Mucosa of rectum (tissue), 2 donors: Measurements from ENCODE around the gene GRID2.

ENCODE experiments used
- H3K27ac ChIP-seq, 2 donors: one replicate each; pipeline ENCODE4 v1.7.0; 2013; ENCODE audit warnings: inconsistent platforms in 2 of 2, low read depth in 2 of 2, low read length in 2 of 2
- H3K27me3 ChIP-seq, 2 donors: one replicate each; pipeline ENCODE4 v1.7.0; 2013; ENCODE audit warnings: low read length in 2 of 2; ENCODE audit not compliant: control insufficient read depth in 2 of 2, insufficient read depth in 2 of 2
- H3K36me3 ChIP-seq, 2 donors: one replicate each; pipeline ENCODE4 v1.7.0; 2013; ENCODE audit warnings: low read length in 2 of 2; ENCODE audit not compliant: control insufficient read depth in 2 of 2, insufficient read depth in 2 of 2
- H3K4me1 ChIP-seq, 2 donors: one replicate each; pipeline ENCODE4 v1.7.0; 2013; ENCODE audit warnings: low read length in 2 of 2, mild to moderate bottlenecking in 1 of 2; ENCODE audit not compliant: control insufficient read depth in 2 of 2, insufficient read depth in 2 of 2
- H3K4me3 ChIP-seq, 2 donors: one replicate each; pipeline ENCODE4 v1.7.0; 2013; ENCODE audit warnings: low read length in 2 of 2
- H3K9ac ChIP-seq, 2 donors: one replicate each; pipeline ENCODE4 v1.7.0; 2013; ENCODE audit warnings: low read length in 2 of 2, low read depth in 1 of 2, mild to moderate bottlenecking in 1 of 2
- H3K9me3 ChIP-seq, 2 donors: one replicate each; pipeline ENCODE4 v1.7.0; 2013; ENCODE audit warnings: low read length in 2 of 2; ENCODE audit not compliant: control insufficient read depth in 2 of 2
- donor health status: healthy.
- donor health status: Normal muscosa, but diverticular disease.

Gene GRID2

GRCh38 chr4:93416344-93417128, 1112.8 kb downstream of the GRID2 start:
- no peaks in the 10 kb centered on the region for H3K9me3 ChIP-seq
- no peaks in the 10 kb centered on the region for H3K4me1 ChIP-seq
- no peak overlapping the region for H3K4me3 ChIP-seq
- H3K36me3 ChIP-seq = no peaks in the 10 kb centered on the region
- H3K27ac ChIP-seq = no peak overlapping the region
- no peaks in the 10 kb centered on the region for H3K27me3 ChIP-seq
- no peak overlapping the region for H3K9ac ChIP-seq

- Histone ChIP-seq H3K27me3 (no peaks in the 10 kb centered on the region), H3K27ac (no peak overlapping the region), H3K9me3 (no peaks in the 10 kb centered on the region), H3K4me1 (no peaks in the 10 kb centered on the region), H3K36me3 (no peaks in the 10 kb centered on the region), H3K9ac (no peak overlapping the region), H3K4me3 (no peak overlapping the region)
Observed at GRCh38 chr4:93431371-93431770, 1127.6 kb downstream of the GRID2 start.

- no peaks in the 10 kb centered on the region for H3K9me3 ChIP-seq
- H3K4me3 ChIP-seq = no peak overlapping the region
- H3K36me3 ChIP-seq = no peaks in the 10 kb centered on the region
- H3K4me1 ChIP-seq = no peaks in the 10 kb centered on the region
- no peak overlapping the region for H3K9ac ChIP-seq
- H3K27ac ChIP-seq = no peak overlapping the region
- H3K27me3 ChIP-seq = no peaks in the 10 kb centered on the region
Observed at GRCh38 chr4:93433840-93434239, 1130.1 kb downstream of the GRID2 start.

- Histone ChIP-seq H3K4me3 (no peak overlapping the region), H3K27me3 (no peaks in the 10 kb centered on the region), H3K9ac (no peak overlapping the region), H3K27ac (no peak overlapping the region), H3K4me1 (no peaks in the 10 kb centered on the region), H3K9me3 (no peaks in the 10 kb centered on the region), H3K36me3 (no peaks in the 10 kb centered on the region)
Observed at GRCh38 chr4:93436000-93436626, 1132.3 kb downstream of the GRID2 start.

- no peak overlapping the region for H3K4me3 ChIP-seq
- no peaks in the 10 kb centered on the region for H3K27me3 ChIP-seq
Observed at GRCh38 chr4:93437991-93438390, 1134.2 kb downstream of the GRID2 start.

GRCh38 chr4:93444860-93445259, 1141.1 kb downstream of the GRID2 start:
- Histone ChIP-seq H3K9ac (no peak overlapping the region), H3K4me3 (no peak overlapping the region), H3K27ac (no peak overlapping the region), H3K27me3 (no peaks in the 10 kb centered on the region), H3K36me3 (no peaks in the 10 kb centered on the region), H3K4me1 (no peaks in the 10 kb centered on the region), H3K9me3 (no peaks in the 10 kb centered on the region)

More at GRCh38 chr4:93437991-93438390, 1134.2 kb downstream of the GRID2 start:
- H3K9me3 ChIP-seq = no peaks in the 10 kb centered on the region
- no peak overlapping the region for H3K27ac ChIP-seq
- no peaks in the 10 kb centered on the region for H3K36me3 ChIP-seq
- H3K9ac ChIP-seq = no peak overlapping the region
- no peaks in the 10 kb centered on the region for H3K4me1 ChIP-seq

GRCh38 chr4:93446038-93446437, 1142.3 kb downstream of the GRID2 start:
- no peak overlapping the region for H3K9ac ChIP-seq
- no peaks in the 10 kb centered on the region for H3K9me3 ChIP-seq
- no peaks in the 10 kb centered on the region for H3K27me3 ChIP-seq
- H3K36me3 ChIP-seq = no peaks in the 10 kb centered on the region
- no peaks in the 10 kb centered on the region for H3K4me1 ChIP-seq
- no peak overlapping the region for H3K4me3 ChIP-seq
- H3K27ac ChIP-seq = no peak overlapping the region

GRCh38 chr4:93448691-93449293, 1145.0 kb downstream of the GRID2 start:
- Histone ChIP-seq H3K9ac (no peak overlapping the region), H3K4me1 (no peaks in the 10 kb centered on the region), H3K27me3 (no peaks in the 10 kb centered on the region), H3K36me3 (no peaks in the 10 kb centered on the region), H3K27ac (no peak overlapping the region), H3K4me3 (no peak overlapping the region), H3K9me3 (no peaks in the 10 kb centered on the region)

- Histone ChIP-seq H3K4me1 (no peaks in the 10 kb centered on the region), H3K36me3 (no peaks in the 10 kb centered on the region), H3K4me3 (no peak overlapping the region), H3K9me3 (no peaks in the 10 kb centered on the region), H3K27ac (no peak overlapping the region), H3K27me3 (no peaks in the 10 kb centered on the region), H3K9ac (no peak overlapping the region)
Observed at GRCh38 chr4:93451954-93452353, 1148.2 kb downstream of the GRID2 start.

GRCh38 chr4:93461541-93461940, 1157.8 kb downstream of the GRID2 start:
- H3K9ac ChIP-seq = no peak overlapping the region
- no peak overlapping the region for H3K27ac ChIP-seq
- H3K27me3 ChIP-seq = no peaks in the 10 kb centered on the region
- no peak overlapping the region for H3K4me3 ChIP-seq
- no peaks in the 10 kb centered on the region for H3K4me1 ChIP-seq
- H3K36me3 ChIP-seq = no peaks in the 10 kb centered on the region
- no peaks in the 10 kb centered on the region for H3K9me3 ChIP-seq
